Sigmoid colon (tissue), 7 donors: ENCODE data around the gene JMJD1C. TPM values are rescaled to one million over a fixed set of nuclear protein-coding genes. Genes with fewer than 3 reads are reported as not detected.

ENCODE experiments used
- DNase-seq: peaks from one replicate; pipeline ENCODE4 v3.0.0-alpha.2; 2019
- H3K27ac ChIP-seq, 4 donors: fragments of 200-600 bp; sonication (generic); one replicate each; pipeline ENCODE4 v1.5.1; 2016 to 2019; ENCODE audit warnings: mild to moderate bottlenecking in 1 of 4
- H3K27me3 ChIP-seq, 3 donors: fragments of 200-600 bp; sonication (generic); one replicate each; pipeline ENCODE4 v1.5.1; 2019; ENCODE audit warnings: mild to moderate bottlenecking in 1 of 3
- H3K36me3 ChIP-seq, 4 donors: fragments of 200-600 bp; sonication (generic); one replicate each; pipeline ENCODE4 v1.5.1; 2016 to 2019
- H3K4me1 ChIP-seq, 4 donors: fragments of 200-600 bp; sonication (generic); one replicate each; pipeline ENCODE4 v1.5.1; 2017 to 2019
- H3K4me3 ChIP-seq, 4 donors: fragments of 200-600 bp; sonication (generic); one replicate each; pipeline ENCODE4 v1.5.1; 2017 to 2019; ENCODE audit warnings: mild to moderate bottlenecking in 2 of 4, moderate library complexity in 1 of 4
- H3K9me3 ChIP-seq, 4 donors: fragments of 200-600 bp in 3 of 4; sonication (generic) in 3 of 4; one replicate each; pipeline versions ENCODE4 v1.5.1 to v1.6.1; 2013 to 2019
- EP300 ChIP-seq, 4 donors: sonication (generic); formaldehyde crosslinking; IDR thresholded peaks; one replicate each; pipeline ENCODE4 v1.6.1; 2017; ENCODE audit warnings: antibody characterized with exemption in 4 of 4
- POLR2A ChIP-seq, 2 donors: fragments of 450-650 bp; IDR thresholded peaks; one replicate each; pipeline ENCODE4 v1.6.1; 2016; ENCODE audit warnings: antibody characterized with exemption in 2 of 2, mild to moderate bottlenecking in 2 of 2, moderate library complexity in 2 of 2
- POLR2AphosphoS5 ChIP-seq, 4 donors: sonication (generic); formaldehyde crosslinking; IDR thresholded peaks; one replicate each; pipeline ENCODE4 v1.6.1; 2017; ENCODE audit warnings: antibody characterized with exemption in 4 of 4
- WGBS, 2 donors: extraction: QIAGEN DNeasy Blood & Tissue Kit; methylation state at CpG; one replicate each; pipeline ENCODE4 v1.1.7; 2013; 5-methylcytosine and 5-hydroxymethylcytosine counted together
- intact Hi-C: fragments of 100-400 bp; cut with DNase I; formaldehyde crosslinking; loops from one replicate; pipeline ENCODE4 v1.15.1; 2023
- polyA plus RNA-seq, 3 donors: library from polyadenylated mRNA; stranded (reverse); fragments of 200-250 nt; gene quantifications; one replicate each; pipeline ENCODE4 v1.2.3, GENCODE V29; 2013
- total RNA-seq, 4 donors: library from RNA; depleted of rRNA; stranded (reverse); fragments of >200 nt; gene quantifications; one replicate each; pipeline ENCODE4 v1.1.0, GENCODE V29; 2016
- TF ChIP-seq, protein P1 (sequence below), 4 experiments: fragments of 450-650 bp in 3 of 4; fragments of 200-600 bp in 1 of 4; IDR thresholded peaks; one replicate each; pipeline ENCODE4 v1.5.1; 2016 to 2019; ENCODE audit warnings: antibody characterized with exemption in 4 of 4, mild to moderate bottlenecking in 3 of 4, moderate library complexity in 2 of 4
- donor health status: healthy with polysubstance abuse.
- donor health status: Bipolar disorder and iron deficiency.
- donor health status: healthy.

Gene JMJD1C, protein sequence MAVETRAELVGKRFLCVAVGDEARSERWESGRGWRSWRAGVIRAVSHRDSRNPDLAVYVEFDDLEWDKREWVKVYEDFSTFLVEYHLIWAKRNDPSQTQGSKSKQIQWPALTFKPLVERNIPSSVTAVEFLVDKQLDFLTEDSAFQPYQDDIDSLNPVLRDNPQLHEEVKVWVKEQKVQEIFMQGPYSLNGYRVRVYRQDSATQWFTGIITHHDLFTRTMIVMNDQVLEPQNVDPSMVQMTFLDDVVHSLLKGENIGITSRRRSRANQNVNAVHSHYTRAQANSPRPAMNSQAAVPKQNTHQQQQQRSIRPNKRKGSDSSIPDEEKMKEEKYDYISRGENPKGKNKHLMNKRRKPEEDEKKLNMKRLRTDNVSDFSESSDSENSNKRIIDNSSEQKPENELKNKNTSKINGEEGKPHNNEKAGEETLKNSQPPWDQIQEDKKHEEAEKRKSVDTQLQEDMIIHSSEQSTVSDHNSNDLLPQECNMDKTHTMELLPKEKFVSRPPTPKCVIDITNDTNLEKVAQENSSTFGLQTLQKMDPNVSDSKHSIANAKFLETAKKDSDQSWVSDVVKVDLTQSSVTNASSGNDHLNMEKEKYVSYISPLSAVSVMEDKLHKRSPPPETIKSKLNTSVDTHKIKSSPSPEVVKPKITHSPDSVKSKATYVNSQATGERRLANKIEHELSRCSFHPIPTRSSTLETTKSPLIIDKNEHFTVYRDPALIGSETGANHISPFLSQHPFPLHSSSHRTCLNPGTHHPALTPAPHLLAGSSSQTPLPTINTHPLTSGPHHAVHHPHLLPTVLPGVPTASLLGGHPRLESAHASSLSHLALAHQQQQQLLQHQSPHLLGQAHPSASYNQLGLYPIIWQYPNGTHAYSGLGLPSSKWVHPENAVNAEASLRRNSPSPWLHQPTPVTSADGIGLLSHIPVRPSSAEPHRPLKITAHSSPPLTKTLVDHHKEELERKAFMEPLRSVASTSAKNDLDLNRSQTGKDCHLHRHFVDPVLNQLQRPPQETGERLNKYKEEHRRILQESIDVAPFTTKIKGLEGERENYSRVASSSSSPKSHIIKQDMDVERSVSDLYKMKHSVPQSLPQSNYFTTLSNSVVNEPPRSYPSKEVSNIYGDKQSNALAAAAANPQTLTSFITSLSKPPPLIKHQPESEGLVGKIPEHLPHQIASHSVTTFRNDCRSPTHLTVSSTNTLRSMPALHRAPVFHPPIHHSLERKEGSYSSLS (N-terminal part only)
- total RNA-seq (100 to 1,000 TPM in 3 of 4 donors, 10 to 100 TPM in 1; 94.2 to 134 (median 121) TPM), polyA plus RNA-seq (10 to 100 TPM; 13.2 to 26.9 (median 14.3) TPM)

DNA sequence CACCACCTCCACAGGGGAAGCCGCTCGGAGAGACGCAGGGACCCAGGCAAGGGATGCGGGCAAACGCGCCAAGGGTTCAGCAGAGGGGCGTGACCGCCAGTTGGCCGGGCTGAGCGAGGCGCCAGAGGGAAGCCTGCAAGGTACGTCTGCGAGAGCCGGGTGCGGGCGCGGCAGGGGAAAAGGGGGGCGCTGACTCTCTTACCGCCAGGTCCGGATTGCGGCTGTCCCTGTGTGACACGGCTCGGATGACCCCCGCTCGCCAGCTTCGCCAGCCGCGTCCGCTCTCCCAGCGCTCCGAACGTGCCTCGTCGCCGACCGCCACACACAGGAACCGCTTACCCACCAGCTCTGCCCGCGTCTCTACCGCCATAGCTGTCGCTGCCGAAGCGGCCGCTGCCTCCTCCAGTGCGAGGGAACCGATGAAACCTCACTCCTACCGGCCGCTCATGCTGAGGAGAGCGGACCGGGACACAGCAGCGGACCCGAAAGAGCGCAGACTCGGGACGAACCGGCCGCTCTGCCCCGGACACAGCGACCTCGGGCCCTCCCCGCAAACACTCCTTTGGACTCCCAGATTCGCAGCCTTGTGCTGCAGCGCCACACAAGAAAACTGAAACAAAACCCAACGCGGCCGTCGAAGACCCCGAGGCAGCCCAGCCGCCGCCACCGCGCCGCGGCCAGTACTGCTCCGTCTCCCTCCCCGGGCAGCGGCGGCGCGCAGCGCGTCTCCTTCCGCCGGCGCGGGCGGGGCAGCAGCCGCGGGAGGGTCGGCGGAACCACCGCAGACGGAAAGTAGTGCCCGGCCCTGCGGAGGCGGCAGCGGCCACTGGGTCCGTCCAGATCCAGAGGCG lies at the start of gene JMJD1C:
Gene JMJD1C, minus strand, starts transcription at position 685 of the 851 bp plus-strand sequence. Its CDS starts 315 bp downstream, at position 370.
- DNase-seq, result peak; percentile 88
- TF ChIP-seq EP300 (IDR thresholded peaks at IDR 0.05), result no peak
- TF ChIP-seq POLR2A (IDR thresholded peaks at IDR 0.05), result peak; percentile 22 to 25
- peak; percentile 56 to 86 (median 78) for TF ChIP-seq POLR2AphosphoS5 (IDR thresholded peaks at IDR 0.05)
- TF ChIP-seq, protein P1, sequence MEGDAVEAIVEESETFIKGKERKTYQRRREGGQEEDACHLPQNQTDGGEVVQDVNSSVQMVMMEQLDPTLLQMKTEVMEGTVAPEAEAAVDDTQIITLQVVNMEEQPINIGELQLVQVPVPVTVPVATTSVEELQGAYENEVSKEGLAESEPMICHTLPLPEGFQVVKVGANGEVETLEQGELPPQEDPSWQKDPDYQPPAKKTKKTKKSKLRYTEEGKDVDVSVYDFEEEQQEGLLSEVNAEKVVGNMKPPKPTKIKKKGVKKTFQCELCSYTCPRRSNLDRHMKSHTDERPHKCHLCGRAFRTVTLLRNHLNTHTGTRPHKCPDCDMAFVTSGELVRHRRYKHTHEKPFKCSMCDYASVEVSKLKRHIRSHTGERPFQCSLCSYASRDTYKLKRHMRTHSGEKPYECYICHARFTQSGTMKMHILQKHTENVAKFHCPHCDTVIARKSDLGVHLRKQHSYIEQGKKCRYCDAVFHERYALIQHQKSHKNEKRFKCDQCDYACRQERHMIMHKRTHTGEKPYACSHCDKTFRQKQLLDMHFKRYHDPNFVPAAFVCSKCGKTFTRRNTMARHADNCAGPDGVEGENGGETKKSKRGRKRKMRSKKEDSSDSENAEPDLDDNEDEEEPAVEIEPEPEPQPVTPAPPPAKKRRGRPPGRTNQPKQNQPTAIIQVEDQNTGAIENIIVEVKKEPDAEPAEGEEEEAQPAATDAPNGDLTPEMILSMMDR (IDR thresholded peaks at IDR 0.05), result no peak
- H3K4me3 ChIP-seq, result peak within 1 kb of the TSS; percentile 54 to 86 (median 76)
- intact Hi-C loops, result loop anchor here (2.0 to 5.0 kb wide), 5 partner anchors 57 to 248 kb away; no protein-coding TSS in a partner anchor
- WGBS, 2 donors, result 0% methylated on average over 99 of the region's 99 CpGs
- peaks cover 0 to 23% (median 19%) of the 10 kb centered on the region in 4 donors for H3K4me1 ChIP-seq
- H3K27ac ChIP-seq, result peak within 1 kb of the TSS; percentile 89 to 96 (median 92)
- H3K9me3 ChIP-seq, result no peaks in the 10 kb centered on the region
- H3K27me3 ChIP-seq, result no peaks in the 10 kb centered on the region
- no peaks in the 10 kb centered on the region for H3K36me3 ChIP-seq

GRCh38 chr10:63515002-63515763 lies 49.4 kb upstream of the JMJD1C start:
- Histone ChIP-seq H3K27ac (peak overlapping the region; percentile 53 to 69 (median 66)), H3K4me1 (peaks cover 0 to 53% (median 30%) of the 10 kb centered on the region in 4 donors), H3K36me3 (no peaks in the 10 kb centered on the region), H3K27me3 (no peaks in the 10 kb centered on the region), H3K4me3 (no peak overlapping the region), H3K9me3 (no peaks in the 10 kb centered on the region)
- 48 to 77% methylated on average over 5 of the region's 5 CpGs for WGBS, 2 donors
- TF ChIP-seq POLR2AphosphoS5 (IDR thresholded peaks at IDR 0.05) (no peak), POLR2A (IDR thresholded peaks at IDR 0.05) (no peak), EP300 (IDR thresholded peaks at IDR 0.05) (no peak)
- TF ChIP-seq, protein P1 (IDR thresholded peaks at IDR 0.05), result no peak
- intact Hi-C loops, result no loop called here
- DNase-seq, result no peak

- peak overlapping the region in 1 of 4 donors; percentile 9 for H3K27ac ChIP-seq
- TF ChIP-seq POLR2AphosphoS5 (IDR thresholded peaks at IDR 0.05) (no peak), POLR2A (IDR thresholded peaks at IDR 0.05) (no peak), EP300 (IDR thresholded peaks at IDR 0.05) (no peak)
- TF ChIP-seq, protein P1 (IDR thresholded peaks at IDR 0.05), result no peak
- 91 to 95% methylated on average over 1 of the region's 1 CpG for WGBS, 2 donors
These were observed 40.8 kb upstream of the JMJD1C start for GRCh38 chr10:63506554-63506953.

More at GRCh38 chr10:63506554-63506953, 40.8 kb upstream of the JMJD1C start:
- no peak for DNase-seq
- Histone ChIP-seq H3K4me3 (no peak overlapping the region), H3K4me1 (peaks cover 0 to 28% (median 24%) of the 10 kb centered on the region in 4 donors), H3K9me3 (no peaks in the 10 kb centered on the region), H3K27me3 (no peaks in the 10 kb centered on the region), H3K36me3 (no peaks in the 10 kb centered on the region)
- intact Hi-C loops, result no loop called here
